Fibroblast of lung (primary cell): ENCODE data around the gene POLR2J2. TPM values are rescaled to one million over a fixed set of nuclear protein-coding genes. Genes with fewer than 3 reads are reported as not detected.
"Not testable (repeated sequence)": the region's sequence is repeated elsewhere in the genome, so short reads cannot be mapped to it uniquely, and the experiment has no call there.

ENCODE experiments used
- DNase-seq, 2 donors: peaks; one replicate each; pipeline versions ENCODE4 v3.0.0 to v3.0.0-alpha.2; 2010; ENCODE audit warnings: low read depth in 2 of 2
- H2AFZ ChIP-seq: 2 replicates; pipeline ENCODE4 v1.5.1; 2012; ENCODE audit warnings: low read length, control low read depth, inconsistent platforms
- H3K27ac ChIP-seq: 2 replicates; pipeline ENCODE4 v1.5.1; 2011; ENCODE audit warnings: low read length, control low read depth; ENCODE audit not compliant: insufficient read depth
- H3K27me3 ChIP-seq: 2 replicates; pipeline ENCODE4 v1.5.1; 2011; ENCODE audit warnings: mild to moderate bottlenecking, low read length; ENCODE audit not compliant: control insufficient read depth, insufficient read depth
- H3K36me3 ChIP-seq: 2 replicates; pipeline ENCODE4 v1.5.1; 2011; ENCODE audit warnings: low read length; ENCODE audit not compliant: control insufficient read depth, insufficient read depth
- H3K4me1 ChIP-seq: 2 replicates; pipeline ENCODE4 v1.5.1; 2011; ENCODE audit warnings: low read length; ENCODE audit not compliant: control insufficient read depth, insufficient read depth; ENCODE audit errors: extremely low read depth
- H3K4me2 ChIP-seq: 2 replicates; pipeline ENCODE4 v1.5.1; 2011; ENCODE audit warnings: low read length, control low read depth; ENCODE audit not compliant: insufficient read depth; ENCODE audit errors: extremely low read depth
- H3K4me3 ChIP-seq, 4 experiments: fragments of 200-600 bp in 1 of 4; sonication (generic) in 1 of 4; replicated peaks in 1 of 4; 2 replicates each; pipeline ENCODE4 v1.5.1; 2011 to 2016; ENCODE audit warnings: low read length in 4 of 4, low read depth in 3 of 4, mild to moderate bottlenecking in 3 of 4, control low read depth in 2 of 4, inconsistent platforms in 1 of 4, mixed read lengths in 1 of 4; ENCODE audit not compliant: insufficient read depth in 1 of 4; ENCODE audit errors: control extremely low read depth in 1 of 4
- H3K79me2 ChIP-seq: 2 replicates; pipeline ENCODE4 v1.5.1; 2012; ENCODE audit warnings: mild to moderate bottlenecking, low read length, inconsistent platforms; ENCODE audit not compliant: control insufficient read depth, insufficient read depth
- H3K9ac ChIP-seq: 2 replicates; pipeline ENCODE4 v1.5.1; 2011; ENCODE audit warnings: mild to moderate bottlenecking, low read length, control low read depth; ENCODE audit not compliant: insufficient read depth
- H3K9me3 ChIP-seq: 2 replicates; pipeline ENCODE4 v1.5.1; 2012; ENCODE audit warnings: low read depth, low read length; ENCODE audit not compliant: control insufficient read depth, insufficient read depth
- H4K20me1 ChIP-seq: 2 replicates; pipeline ENCODE4 v1.5.1; 2011; ENCODE audit warnings: low read length; ENCODE audit not compliant: control insufficient read depth, insufficient read depth; ENCODE audit errors: extremely low read depth
- polyA plus RNA-seq, 2 donors: library from polyadenylated mRNA; depleted of rRNA in 1 of 2; stranded (reverse) in 1 of 2; unstranded in 1 of 2; fragments of >200 nt; gene quantifications; 2 replicates each; pipeline ENCODE4 v1.2.1, GENCODE V29; 2011 to 2012; ENCODE audit warnings: missing spikeins in 1 of 2
- total RNA-seq: library from RNA; depleted of rRNA; stranded (reverse); fragments of >200 nt; gene quantifications from 2 replicates; pipeline ENCODE4 v1.2.1, GENCODE V29; 2014

The POLR2J2 gene
- total and polyA plus RNA-seq, 2 donors (not counting 1 experiment from before 2014, with no cell fraction given), result 1.4 to 2.1 TPM

GRCh38 chr7:102618122-102618521 is 53.3 kb downstream of the POLR2J2 start:
- H3K9me3 ChIP-seq, H3K9ac ChIP-seq, H3K36me3 ChIP-seq, DNase-seq, H2AFZ ChIP-seq, H3K4me3 ChIP-seq, H3K4me2 ChIP-seq, H4K20me1 ChIP-seq, H3K27ac ChIP-seq, H3K4me1 ChIP-seq, H3K79me2 ChIP-seq, H3K27me3 ChIP-seq: not testable (repeated sequence)

- H3K27me3 ChIP-seq, H3K79me2 ChIP-seq, H3K9me3 ChIP-seq, H3K9ac ChIP-seq, H3K4me1 ChIP-seq, H3K36me3 ChIP-seq, H4K20me1 ChIP-seq, H3K27ac ChIP-seq, H2AFZ ChIP-seq: not testable (repeated sequence)
- Histone ChIP-seq H3K4me3 (peak within 1 kb of the TSS in 1 of 4 experiments; percentile 48), H3K4me2 (peak within 1 kb of the TSS; percentile 44)
- DNase-seq, result peak in 1 of 2 donors; percentile 0
These were observed 54.8 kb downstream of the POLR2J2 start, which contains the start of gene RASA4 for GRCh38 chr7:102616507-102617125. TSS of gene RASA4 (minus strand) at chr7:102616756. CDS start at chr7:102616689, 67 bp downstream.

Other genes with a start within 250 kb of the POLR2J2 start
- 14.9 and 26.6 TPM in 2 replicates for gene ORAI2, start 238.1 kb downstream of the POLR2J2 start, total RNA-seq
- 20.3 and 22.1 TPM in 2 replicates for gene ORAI2, start 238.1 kb downstream of the POLR2J2 start, polyA plus RNA-seq
- 11.6 and 13.2 TPM in 2 replicates for gene ALKBH4, start 206.8 kb downstream of the POLR2J2 start, total RNA-seq
- 3.7 and 4.3 TPM in 2 replicates for gene ALKBH4, start 206.8 kb downstream of the POLR2J2 start, polyA plus RNA-seq
- gene LRWD1, start 206.7 kb downstream of the POLR2J2 start, total RNA-seq, result 14.5 and 18.7 TPM in 2 replicates
- 7.4 and 12.1 TPM in 2 replicates for gene LRWD1, start 206.7 kb downstream of the POLR2J2 start, polyA plus RNA-seq
- 27.0 and 37.2 TPM in 2 replicates for gene POLR2J, start 192.7 kb downstream of the POLR2J2 start, total RNA-seq
- 55.3 and 91.2 TPM in 2 replicates for gene POLR2J, start 192.7 kb downstream of the POLR2J2 start, polyA plus RNA-seq
- 1.5 and 2.1 TPM in 2 replicates for gene RASA4B, start 153.9 kb downstream of the POLR2J2 start, total RNA-seq
- 0.68 and 1.4 TPM in 2 replicates for gene RASA4B, start 153.9 kb downstream of the POLR2J2 start, polyA plus RNA-seq
- 1.0 and 3.8 TPM in 2 replicates for gene UPK3BL2, start 128.0 kb downstream of the POLR2J2 start, total RNA-seq
- gene UPK3BL2, start 128.0 kb downstream of the POLR2J2 start, polyA plus RNA-seq, result 1.4 and 1.9 TPM in 2 replicates
- not detected in 2 replicates for gene SPDYE2, start 120.4 kb downstream of the POLR2J2 start, total RNA-seq
- gene SPDYE2, start 120.4 kb downstream of the POLR2J2 start, polyA plus RNA-seq, result not detected in 2 replicates
- gene POLR2J3, start 99.1 kb downstream of the POLR2J2 start, total RNA-seq, result 19.5 and 28.6 TPM in 2 replicates
- 29.3 and 42.5 TPM in 2 replicates for gene POLR2J3, start 99.1 kb downstream of the POLR2J2 start, polyA plus RNA-seq
- gene RASA4, start 54.9 kb downstream of the POLR2J2 start, total RNA-seq, result 2.1 and 6.2 TPM in 2 replicates
- gene RASA4, start 54.9 kb downstream of the POLR2J2 start, polyA plus RNA-seq, result 3.5 and 4.5 TPM in 2 replicates
- 5.4 and 9.8 TPM in 2 replicates for gene UPK3BL1, start 28.9 kb downstream of the POLR2J2 start, total RNA-seq
- 0.21 and 2.3 TPM in 2 replicates for gene UPK3BL1, start 28.9 kb downstream of the POLR2J2 start, polyA plus RNA-seq
- not detected in 2 replicates for gene SPDYE2B, start 21.3 kb downstream of the POLR2J2 start, total RNA-seq
- gene SPDYE2B, start 21.3 kb downstream of the POLR2J2 start, polyA plus RNA-seq, result not detected in 2 replicates
- gene FAM185A, start 77.3 kb upstream of the POLR2J2 start, total RNA-seq, result 8.2 and 9.9 TPM in 2 replicates
- 3.1 and 4.0 TPM in 2 replicates for gene FAM185A, start 77.3 kb upstream of the POLR2J2 start, polyA plus RNA-seq
- 12.6 and 30.8 TPM in 2 replicates for gene LRRC17, start 241.3 kb upstream of the POLR2J2 start, total RNA-seq
- gene LRRC17, start 241.3 kb upstream of the POLR2J2 start, polyA plus RNA-seq, result 31.5 and 103 TPM in 2 replicates